Immature natural killer cell (primary cell): ENCODE results near the gene SCAF8. TPM values are rescaled to one million over a fixed set of nuclear protein-coding genes. Genes with fewer than 3 reads are reported as not detected.

Experiments
- DNase-seq, 3 donors: peaks; one replicate each; pipeline ENCODE4 v3.0.0; 2022; ENCODE audit warnings: mixed read lengths in 1 of 3
- H3K27ac Mint-ChIP-seq, 6 donors: one replicate each; pipeline ENCODE4 v1.8.0; 2020; ENCODE audit warnings: mixed read lengths in 6 of 6, mild to moderate bottlenecking in 5 of 6, inconsistent platforms in 4 of 6, moderate library complexity in 3 of 6
- H3K27me3 Mint-ChIP-seq, 3 donors: one replicate each; pipeline ENCODE4 v1.8.0; 2020 to 2021; ENCODE audit warnings: low read depth in 3 of 3, mild to moderate bottlenecking in 3 of 3, mixed read lengths in 3 of 3, moderate library complexity in 3 of 3, inconsistent platforms in 1 of 3
- H3K36me3 Mint-ChIP-seq, 3 donors: one replicate each; pipeline ENCODE4 v1.8.0; 2020; ENCODE audit warnings: mixed read lengths in 3 of 3, inconsistent platforms in 2 of 3, mild to moderate bottlenecking in 2 of 3
- H3K4me1 Mint-ChIP-seq, 2 donors: one replicate each; pipeline ENCODE4 v1.8.0; 2020; ENCODE audit warnings: inconsistent platforms in 2 of 2, mild to moderate bottlenecking in 2 of 2, mixed read lengths in 2 of 2, moderate library complexity in 1 of 2
- H3K4me3 Mint-ChIP-seq, 5 donors: one replicate each; pipeline ENCODE4 v1.8.0; 2020; ENCODE audit warnings: mild to moderate bottlenecking in 5 of 5, mixed read lengths in 5 of 5, inconsistent platforms in 3 of 5, moderate library complexity in 3 of 5
- H3K9me3 Mint-ChIP-seq, 6 donors: one replicate each; pipeline ENCODE4 v1.8.0; 2020; ENCODE audit warnings: mild to moderate bottlenecking in 6 of 6, mixed read lengths in 6 of 6, inconsistent platforms in 4 of 6, moderate library complexity in 3 of 6
- polyA plus RNA-seq, 3 donors: library from polyadenylated mRNA; unstranded; fragments of 300-500 nt; fragmentation: Illumina TruSeq; gene quantifications; one replicate each; pipeline ENCODE4 v1.2.3, GENCODE V29; 2021

SCAF8 gene
- polyA plus RNA-seq, 3 donors from 2014 or later, result 6.4 to 18.2 (median 8.1) TPM

DNA sequence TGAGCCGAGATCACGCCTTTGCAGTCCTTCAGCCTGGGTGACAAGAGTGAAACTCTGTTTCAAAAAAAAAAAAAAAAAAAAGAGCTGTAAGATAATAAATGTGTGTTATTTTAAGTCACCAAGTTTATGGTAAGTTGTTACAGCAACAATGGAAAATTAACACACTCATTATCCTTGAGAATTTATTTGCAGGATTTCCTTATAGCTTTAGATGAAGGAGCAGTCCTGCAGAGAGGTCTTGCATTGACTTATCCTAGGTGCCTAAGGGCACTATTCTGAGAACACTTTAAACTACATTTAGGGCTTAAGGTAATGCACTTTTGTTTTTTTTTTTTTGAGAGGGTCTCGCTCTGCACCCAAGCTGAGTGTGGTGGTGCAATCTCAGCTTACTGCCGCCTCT, 13.8 kb upstream of the SCAF8 start:
- H3K4me1 Mint-ChIP-seq, result no peaks in the 10 kb centered on the region
- no peak overlapping the region for H3K27ac Mint-ChIP-seq
- H3K9me3 Mint-ChIP-seq, result peaks cover 0 to 8% (median 3%) of the 10 kb centered on the region in 6 donors
- DNase-seq, result no peak
- no peak overlapping the region for H3K4me3 Mint-ChIP-seq
- peaks cover 0 to 5% (median 4%) of the 10 kb centered on the region in 3 donors for H3K36me3 Mint-ChIP-seq
- peaks cover 7 to 12% (median 11%) of the 10 kb centered on the region in 3 donors for H3K27me3 Mint-ChIP-seq

DNA sequence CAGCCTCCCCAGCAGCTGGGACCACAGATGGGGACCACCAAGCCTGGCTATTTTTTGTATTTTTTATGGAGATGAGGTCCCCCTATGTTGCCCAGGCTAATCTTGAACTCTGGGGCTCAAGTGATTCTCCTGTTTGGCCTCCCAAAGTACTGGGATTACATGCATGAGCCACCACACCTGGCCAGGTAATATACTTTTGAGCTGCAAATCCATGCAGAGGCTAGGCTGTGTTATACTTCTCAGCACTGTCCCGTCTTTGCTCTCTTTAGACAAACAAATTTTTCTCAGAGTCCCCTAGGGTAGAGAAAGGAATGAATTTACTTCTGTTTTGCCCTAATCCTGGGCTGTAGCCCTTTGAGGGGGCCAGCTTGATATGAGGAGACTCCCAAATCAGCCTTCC, 13.4 kb upstream of the SCAF8 start:
- no peak for DNase-seq
- Mint-ChIP-seq H3K9me3 (peaks cover 0 to 8% (median 3%) of the 10 kb centered on the region in 6 donors), H3K27me3 (peaks cover 7 to 12% (median 11%) of the 10 kb centered on the region in 3 donors), H3K27ac (no peak overlapping the region), H3K4me1 (no peaks in the 10 kb centered on the region), H3K4me3 (no peak overlapping the region), H3K36me3 (peaks cover 0 to 5% (median 4%) of the 10 kb centered on the region in 3 donors)

DNA sequence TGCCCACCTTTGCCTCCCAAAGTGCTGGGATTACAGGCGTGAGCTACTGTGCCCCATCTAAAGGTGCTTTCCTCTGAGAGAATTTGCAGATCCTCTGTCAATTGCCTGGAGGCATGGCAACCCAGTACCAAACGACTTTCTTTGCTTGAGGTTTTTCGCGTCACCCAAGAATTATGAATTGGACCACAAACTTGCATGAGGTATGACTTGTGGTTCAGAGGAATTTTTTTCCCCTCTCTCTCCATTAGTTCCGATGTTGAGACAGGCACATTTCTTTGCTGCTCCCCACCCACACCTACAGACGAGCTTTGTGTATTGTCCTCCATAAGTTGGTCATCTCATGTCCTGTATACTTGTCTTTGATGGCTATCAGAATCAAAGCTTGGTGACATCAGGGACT, 11.8 kb upstream of the SCAF8 start:
- Mint-ChIP-seq H3K27ac (no peak overlapping the region), H3K9me3 (peaks cover 0 to 8% (median 3%) of the 10 kb centered on the region in 6 donors)

DNA sequence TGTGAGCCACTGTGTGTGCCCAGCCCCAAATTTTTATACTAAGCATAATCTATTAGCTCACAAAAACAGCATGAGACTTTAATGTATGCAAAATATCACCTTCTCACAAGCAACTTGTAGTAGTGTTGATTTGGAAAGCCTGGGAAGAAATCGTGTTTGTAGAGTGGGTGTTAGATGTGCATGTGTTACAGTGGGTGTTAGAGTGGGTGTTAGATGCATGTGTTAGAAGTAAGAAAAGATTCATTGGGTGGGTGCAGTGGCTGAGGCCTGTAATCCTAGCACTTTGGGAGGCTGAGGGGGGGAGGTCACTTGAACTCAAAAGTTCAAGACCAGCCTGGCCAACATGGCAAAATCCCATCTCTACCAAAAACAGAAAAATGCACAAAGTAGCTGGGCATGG, 6.3 kb upstream of the SCAF8 start:
- H3K27me3 Mint-ChIP-seq, result peaks cover under 1 to 7% (median 3%) of the 10 kb centered on the region in 3 donors
- H3K4me3 Mint-ChIP-seq, result no peak overlapping the region
- no peak overlapping the region for H3K27ac Mint-ChIP-seq
- DNase-seq, result no peak
- H3K36me3 Mint-ChIP-seq, result peaks cover 0 to 4% (median 0%) of the 10 kb centered on the region in 3 donors
- H3K4me1 Mint-ChIP-seq, result peaks cover 3 to 4% of the 10 kb centered on the region in 2 donors
- no peaks in the 10 kb centered on the region for H3K9me3 Mint-ChIP-seq

More for the DNA sequence above, 11.8 kb upstream of the SCAF8 start:
- DNase-seq, result no peak
- Mint-ChIP-seq H3K27me3 (peaks cover 7 to 12% (median 8%) of the 10 kb centered on the region in 3 donors), H3K4me3 (no peak overlapping the region), H3K36me3 (peaks cover 0 to 5% (median 4%) of the 10 kb centered on the region in 3 donors), H3K4me1 (no peaks in the 10 kb centered on the region)

DNA sequence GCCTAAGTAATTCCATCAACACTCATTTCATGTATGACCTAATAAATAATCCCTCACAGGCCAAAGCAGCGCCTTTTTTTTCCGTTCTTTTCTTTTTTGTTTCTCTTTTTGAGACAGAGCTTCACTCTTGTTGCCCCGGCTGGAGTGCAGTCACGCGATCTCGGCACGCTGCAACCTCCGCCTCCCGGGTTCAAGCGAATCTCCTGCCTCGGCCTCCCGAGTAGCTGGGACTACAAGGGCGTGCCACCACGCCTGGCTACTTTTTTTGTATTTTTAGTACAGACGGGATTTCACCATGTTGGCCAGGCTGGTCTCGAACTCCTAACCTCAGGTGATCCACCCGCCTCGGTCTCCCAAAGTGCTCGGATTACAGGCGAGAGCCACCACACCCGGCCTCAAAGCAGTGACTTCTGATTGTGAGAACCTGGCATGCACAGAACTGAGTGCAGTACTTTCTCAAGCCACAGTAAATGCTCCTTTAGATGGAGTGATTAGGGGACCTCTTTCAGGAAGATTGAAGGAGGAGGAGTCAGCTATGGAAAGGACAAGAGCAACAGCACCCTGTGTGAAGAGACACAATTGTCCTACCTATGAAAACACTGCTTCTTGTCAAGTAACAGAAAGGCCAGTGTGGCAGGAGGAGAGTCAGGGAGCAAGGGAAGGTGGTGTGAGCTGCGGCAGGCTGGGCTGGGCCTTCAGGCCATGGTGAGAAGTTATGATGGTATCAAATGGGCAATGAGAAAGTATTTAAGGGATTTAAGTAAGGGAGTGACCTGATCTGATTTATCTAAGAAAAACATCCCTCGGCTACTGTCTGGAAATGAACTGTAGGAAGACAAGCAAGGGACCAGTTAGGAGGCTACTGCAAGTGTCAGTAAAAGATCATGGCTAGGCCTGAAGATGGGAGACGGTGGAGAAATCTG, 1.7 kb upstream of the SCAF8 start:
- Mint-ChIP-seq H3K27ac (peak overlapping the region in 5 of 6 donors; percentile 69 to 90 (median 77)), H3K36me3 (no peaks in the 10 kb centered on the region), H3K4me1 (peaks cover 28 to 39% of the 10 kb centered on the region in 2 donors), H3K4me3 (peak overlapping the region; percentile 36 to 84 (median 72)), H3K27me3 (peaks cover 5 to 20% (median 7%) of the 10 kb centered on the region in 3 donors), H3K9me3 (no peaks in the 10 kb centered on the region)
- no peak for DNase-seq

DNA sequence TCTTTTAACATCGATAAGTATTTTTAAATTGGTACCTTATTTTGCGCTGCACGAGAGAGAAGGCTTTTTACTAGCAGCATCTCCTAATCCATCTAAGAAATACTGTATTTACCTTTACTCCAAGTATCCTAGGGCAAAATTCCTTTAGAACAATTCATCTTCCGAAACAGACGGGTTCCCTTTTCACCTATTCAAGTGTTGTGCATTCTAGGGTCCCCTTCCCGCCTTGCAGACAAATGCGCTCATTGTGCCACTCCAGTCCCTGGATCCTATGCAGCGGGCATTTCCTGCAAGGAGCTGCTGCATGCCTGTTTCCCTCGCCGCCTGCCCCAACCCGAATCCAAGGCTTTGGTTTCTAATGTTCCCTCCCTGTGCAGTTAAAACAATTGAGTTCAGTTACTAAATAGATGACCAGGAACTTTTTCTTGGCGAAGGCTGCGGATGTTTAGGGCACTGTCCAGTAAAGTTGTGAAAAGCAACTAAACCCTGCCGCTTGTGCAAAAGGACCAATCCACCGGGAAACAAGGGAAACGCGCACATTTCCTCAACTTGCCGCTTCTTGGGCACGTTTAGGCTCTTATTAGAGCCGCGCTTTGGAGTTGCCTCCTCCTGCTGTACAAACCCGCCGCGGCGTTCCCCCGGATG, 556 bp upstream of the SCAF8 start:
- Mint-ChIP-seq H3K36me3 (no peaks in the 10 kb centered on the region), H3K9me3 (no peaks in the 10 kb centered on the region), H3K27ac (peak overlapping the region; percentile 79 to 93 (median 87)), H3K4me1 (peaks cover 39 to 50% of the 10 kb centered on the region in 2 donors), H3K4me3 (peak overlapping the region; percentile 77 to 92 (median 85)), H3K27me3 (peaks cover 5 to 20% (median 7%) of the 10 kb centered on the region in 3 donors)
- no peak for DNase-seq

DNA sequence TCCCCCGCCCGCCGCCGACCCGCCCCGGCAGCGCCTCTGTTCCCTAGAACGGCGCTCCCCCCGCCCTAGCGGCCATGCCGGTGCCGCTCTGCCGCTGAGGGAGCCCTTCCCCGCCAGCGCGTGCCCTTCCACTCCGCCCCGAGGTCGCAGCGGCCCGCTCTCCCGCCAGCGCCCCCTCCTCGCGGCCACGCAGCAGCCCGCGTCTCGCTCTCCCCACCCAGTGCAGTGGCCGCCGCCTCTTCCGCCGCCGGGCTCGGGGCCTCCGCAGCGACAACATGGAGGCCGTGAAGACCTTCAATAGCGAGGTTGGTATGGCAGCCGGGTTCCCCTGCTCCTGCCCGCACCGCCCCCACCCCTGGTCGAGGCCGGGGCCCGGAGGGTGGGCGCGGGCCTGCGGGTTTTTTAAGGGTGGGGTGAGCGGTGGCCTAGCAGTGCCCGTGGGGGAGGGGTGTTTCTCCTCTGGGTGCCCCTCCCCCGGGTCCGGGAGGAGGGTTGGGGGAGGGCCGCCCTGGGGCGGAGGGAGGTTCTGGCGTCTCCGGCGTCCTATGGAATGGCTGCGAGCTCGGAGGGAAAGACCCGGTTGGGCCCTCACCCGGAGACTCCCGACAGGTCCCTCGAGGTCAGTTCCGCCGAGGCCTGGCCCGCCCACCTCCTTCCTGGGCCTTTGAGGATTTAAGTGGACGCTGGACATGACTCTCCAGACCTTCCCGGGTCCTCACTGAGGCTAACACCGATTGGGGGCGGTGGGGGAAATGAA, 588 bp downstream of the SCAF8 start:
- Mint-ChIP-seq H3K36me3 (no peaks in the 10 kb centered on the region), H3K4me3 (peak overlapping the region; percentile 86 to 93 (median 90)), H3K4me1 (peaks cover 51 to 61% of the 10 kb centered on the region in 2 donors), H3K27me3 (peaks cover 5 to 23% (median 7%) of the 10 kb centered on the region in 3 donors), H3K9me3 (no peaks in the 10 kb centered on the region), H3K27ac (peak overlapping the region; percentile 90 to 98 (median 96))
- peak; percentile 89 to 91 (median 90) for DNase-seq

DNA sequence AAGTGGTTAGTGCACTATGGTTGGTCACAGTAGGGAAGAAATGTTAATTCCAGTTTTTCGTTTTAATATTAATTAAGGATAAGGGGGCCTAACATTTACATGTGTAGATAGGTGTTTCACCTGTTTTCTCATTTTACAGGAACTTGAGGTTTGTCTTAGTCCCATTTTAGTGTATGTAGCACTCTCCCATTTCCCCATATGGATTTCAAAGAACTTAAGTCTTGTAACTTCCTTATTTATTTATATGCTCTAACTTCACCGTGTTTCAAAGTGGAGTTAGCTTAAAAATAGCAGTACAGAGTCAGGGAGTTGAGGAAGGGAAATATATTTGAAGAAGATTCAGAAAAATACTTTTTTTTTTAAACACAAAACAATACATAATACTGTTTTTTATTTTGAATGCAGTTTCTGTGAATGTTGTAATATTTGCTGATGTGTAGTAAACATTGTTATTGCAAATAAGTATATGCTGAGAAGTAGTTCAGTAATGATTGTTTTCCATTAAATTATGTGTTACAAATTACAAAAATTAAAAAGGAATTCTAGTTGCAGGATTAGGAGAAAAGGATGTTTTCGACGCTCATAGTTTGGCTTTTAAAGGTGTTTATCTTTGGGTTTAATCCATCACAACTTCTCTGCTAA, 3.5 kb downstream of the SCAF8 start:
- Mint-ChIP-seq H3K36me3 (peaks cover 0 to 1% (median 0%) of the 10 kb centered on the region in 3 donors), H3K4me1 (peaks cover 70 to 88% of the 10 kb centered on the region in 2 donors), H3K9me3 (no peaks in the 10 kb centered on the region), H3K27ac (peak overlapping the region in 5 of 6 donors; percentile 29 to 70 (median 53)), H3K4me3 (peak overlapping the region; percentile 21 to 32 (median 25)), H3K27me3 (peaks cover 5 to 25% (median 5%) of the 10 kb centered on the region in 3 donors)
- no peak for DNase-seq

DNA sequence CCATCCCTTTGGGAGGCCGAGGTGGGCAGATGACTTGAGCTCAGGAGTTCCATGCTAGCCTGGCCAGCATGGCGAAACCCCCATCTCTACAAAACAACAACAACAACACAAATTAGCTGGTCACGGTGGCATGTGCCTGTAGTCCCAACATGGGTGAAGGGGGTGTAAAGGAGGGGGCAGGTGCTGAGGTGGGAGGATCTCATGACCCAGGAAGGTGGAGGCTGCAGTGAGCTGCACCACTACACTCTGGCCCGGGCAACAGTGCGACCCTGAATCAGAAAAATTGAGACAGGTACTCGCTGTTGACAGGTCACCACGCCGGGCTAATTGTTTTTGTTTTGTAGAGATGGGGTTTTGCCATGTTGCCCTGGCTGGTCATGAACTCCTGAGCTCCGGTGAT, 4.2 kb downstream of the SCAF8 start:
- peaks cover 70 to 88% of the 10 kb centered on the region in 2 donors for H3K4me1 Mint-ChIP-seq
- H3K27ac Mint-ChIP-seq, result no peak overlapping the region
- H3K4me3 Mint-ChIP-seq, result peak overlapping the region in 1 of 5 donors; percentile 27
- peaks cover 0 to 5% (median 0%) of the 10 kb centered on the region in 3 donors for H3K36me3 Mint-ChIP-seq
- H3K9me3 Mint-ChIP-seq, result no peaks in the 10 kb centered on the region
- DNase-seq, result no peak
- H3K27me3 Mint-ChIP-seq, result peaks cover 5 to 22% (median 5%) of the 10 kb centered on the region in 3 donors

DNA sequence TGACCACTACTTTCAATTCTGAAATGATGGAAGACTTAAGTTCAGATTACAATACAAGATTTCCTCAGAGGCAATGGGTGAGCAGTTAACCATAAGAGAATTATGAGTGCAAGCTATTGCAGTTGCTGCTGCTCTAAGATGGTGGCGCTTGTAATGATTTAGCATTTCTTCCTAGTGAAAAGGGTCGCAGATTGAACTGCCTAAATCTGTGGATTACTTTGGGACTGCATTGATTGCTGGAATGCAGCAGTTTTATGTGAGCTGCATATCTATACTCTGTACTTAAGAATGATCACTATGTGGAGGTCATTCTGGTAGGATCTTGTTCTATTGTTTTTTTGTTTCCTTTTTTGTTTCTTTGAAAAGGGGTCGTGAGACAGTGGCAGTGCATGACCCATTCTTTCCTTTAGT, 5.3 kb downstream of the SCAF8 start:
- Mint-ChIP-seq H3K27me3 (peaks cover 4 to 20% (median 5%) of the 10 kb centered on the region in 3 donors), H3K9me3 (no peaks in the 10 kb centered on the region), H3K4me1 (peaks cover 73 to 91% of the 10 kb centered on the region in 2 donors), H3K27ac (peak overlapping the region in 5 of 6 donors; percentile 13 to 78 (median 30)), H3K36me3 (peaks cover 0 to 5% (median 0%) of the 10 kb centered on the region in 3 donors), H3K4me3 (peak overlapping the region in 3 of 5 donors; percentile 4 to 42 (median 12))
- no peak for DNase-seq

DNA sequence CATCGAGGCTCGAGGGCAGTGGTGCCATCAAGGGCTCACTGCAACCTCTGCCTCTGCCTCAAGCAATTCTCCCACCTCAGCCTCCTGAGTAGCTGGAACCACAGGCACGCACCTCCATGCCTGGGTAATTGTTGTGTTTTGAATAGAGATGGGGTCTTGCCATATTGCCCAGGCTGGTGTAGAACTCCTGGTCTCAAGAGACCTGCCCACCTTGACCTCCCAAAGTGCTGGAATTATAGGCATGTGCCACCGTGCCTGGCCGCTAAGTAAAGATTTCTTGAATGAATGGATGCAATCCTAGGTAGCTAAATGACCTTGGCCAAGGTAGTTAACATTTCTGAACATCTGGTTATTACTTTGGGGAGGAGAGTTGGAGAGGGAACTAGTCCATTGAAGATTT, 7.4 kb downstream of the SCAF8 start:
- H3K4me3 Mint-ChIP-seq, result no peak overlapping the region
- H3K27ac Mint-ChIP-seq, result peak overlapping the region in 1 of 6 donors; percentile 32
- no peak for DNase-seq
- peaks cover 82 to 95% of the 10 kb centered on the region in 2 donors for H3K4me1 Mint-ChIP-seq
- H3K36me3 Mint-ChIP-seq, result peaks cover 0 to 5% (median 3%) of the 10 kb centered on the region in 3 donors
- H3K27me3 Mint-ChIP-seq, result peaks cover 0 to 8% (median 2%) of the 10 kb centered on the region in 3 donors
- no peaks in the 10 kb centered on the region for H3K9me3 Mint-ChIP-seq

DNA sequence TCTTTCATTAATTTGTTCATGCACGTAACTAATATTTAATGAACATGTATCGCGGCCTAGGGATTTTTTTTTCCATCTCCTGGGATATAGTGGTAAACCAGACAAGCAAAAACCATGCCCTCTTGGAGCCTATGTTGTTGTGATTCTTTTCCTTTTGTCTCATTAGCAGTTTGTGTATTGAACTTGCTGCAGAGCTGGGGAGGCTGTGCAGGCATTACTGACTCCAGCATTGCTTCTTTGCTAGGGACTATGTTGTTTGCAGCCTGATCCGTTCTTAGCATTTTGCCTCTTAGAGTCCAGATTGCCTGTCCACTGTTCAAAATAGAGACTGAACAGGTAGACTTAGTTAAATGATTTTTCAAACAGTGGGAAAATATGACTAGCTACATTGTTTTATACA, 9.7 kb downstream of the SCAF8 start:
- Mint-ChIP-seq H3K36me3 (peaks cover 0 to 8% (median 6%) of the 10 kb centered on the region in 3 donors), H3K9me3 (no peaks in the 10 kb centered on the region), H3K27me3 (peaks cover 0 to 8% (median 0%) of the 10 kb centered on the region in 3 donors), H3K27ac (no peak overlapping the region), H3K4me1 (peaks cover 82 to 96% of the 10 kb centered on the region in 2 donors), H3K4me3 (peak overlapping the region in 1 of 5 donors; percentile 19)
- no peak for DNase-seq
